ENCODE data around the gene DIPK1A.

Gene DIPK1A

GRCh38 chr1:92961131-92961895 is at the start of gene DIPK1A:
DIPK1A (minus strand) TSS chr1:92961462; CDS start chr1:92961429, 33 bp downstream.
- DNase-seq = peak; percentile 38 to 79

- DNase-seq = no peak
Observed at GRCh38 chr1:93007941-93008577, 46.8 kb upstream of the DIPK1A start.

- DNase-seq = no peak
Observed at GRCh38 chr1:93005252-93005598, 44.0 kb upstream of the DIPK1A start.

GRCh38 chr1:93004566-93005251 is 43.4 kb upstream of the DIPK1A start:
- DNase-seq = no peak

- DNase-seq = no peak
Observed at GRCh38 chr1:93003981-93004380, 42.7 kb upstream of the DIPK1A start.

GRCh38 chr1:93002781-93003180 is 41.5 kb upstream of the DIPK1A start:
- no peak for DNase-seq

GRCh38 chr1:93001893-93002292 is 40.6 kb upstream of the DIPK1A start:
- DNase-seq = no peak

GRCh38 chr1:93000751-93001175 is 39.5 kb upstream of the DIPK1A start:
- no peak for DNase-seq

- no peak for DNase-seq
Observed at GRCh38 chr1:93000291-93000690, 39.0 kb upstream of the DIPK1A start.

- no peak for DNase-seq
Observed at GRCh38 chr1:92998821-92999220, 37.6 kb upstream of the DIPK1A start.

- no peak for DNase-seq
Observed at GRCh38 chr1:92995441-92996430, 34.5 kb upstream of the DIPK1A start.

- peak; percentile 45 to 80 for DNase-seq
Observed at GRCh38 chr1:92994105-92994712, 32.9 kb upstream of the DIPK1A start.

- DNase-seq = peak in 1 of 2 experiments; percentile 3
Observed at GRCh38 chr1:92993581-92993980, 32.3 kb upstream of the DIPK1A start.

- no peak for DNase-seq
Observed at GRCh38 chr1:92992877-92993276, 31.6 kb upstream of the DIPK1A start.

- peak; percentile 59 to 71 for DNase-seq
Observed at GRCh38 chr1:92992054-92992453, 30.8 kb upstream of the DIPK1A start.

GRCh38 chr1:92990828-92991227 is 29.6 kb upstream of the DIPK1A start:
- peak in 1 of 2 experiments; percentile 39 for DNase-seq

- no peak for DNase-seq
Observed at GRCh38 chr1:92989936-92990583, 28.8 kb upstream of the DIPK1A start.

- DNase-seq = no peak
Observed at GRCh38 chr1:92989253-92989652, 28.0 kb upstream of the DIPK1A start.

GRCh38 chr1:92987462-92987861 is 26.2 kb upstream of the DIPK1A start:
- no peak for DNase-seq

- DNase-seq = no peak
Observed at GRCh38 chr1:92985101-92985500, 23.8 kb upstream of the DIPK1A start.
